Measurements from ENCODE around the gene DDRGK1. TPM values are rescaled to one million over a fixed set of nuclear protein-coding genes. Genes with fewer than 3 reads are reported as not detected.
"Not testable (repeated sequence)": the region's sequence is repeated elsewhere in the genome, so short reads cannot be mapped to it uniquely, and the experiment has no call there.

Gene DDRGK1
- total RNA-seq, 1 donor: 22.1 TPM

DNA sequence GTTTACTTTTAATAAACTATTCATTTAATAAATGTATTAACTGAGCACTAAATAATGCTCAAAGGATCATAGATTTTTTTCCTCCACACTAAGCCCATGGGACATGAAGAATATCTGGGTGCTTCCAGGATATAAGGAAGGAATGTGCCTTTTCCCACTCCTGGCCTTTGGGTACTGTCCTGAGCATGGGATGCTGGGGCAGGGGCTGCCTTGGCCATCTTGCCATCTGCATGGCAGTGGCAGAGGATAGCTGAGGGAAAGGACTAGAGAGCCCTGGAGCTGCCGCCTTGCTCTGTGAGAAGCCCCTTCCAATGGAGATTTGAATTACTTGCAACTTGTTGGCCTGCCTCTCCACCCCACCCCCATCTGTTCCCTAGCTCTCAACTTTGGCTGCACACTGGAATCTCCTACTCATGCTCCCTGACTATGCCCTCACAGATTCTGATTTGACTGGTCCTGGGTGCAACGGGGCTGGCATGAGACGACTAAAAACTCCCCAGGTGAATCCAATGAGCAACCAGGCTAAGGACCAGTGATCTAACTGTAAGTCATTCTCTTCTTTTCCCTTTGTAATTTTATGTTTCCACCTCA lies 15.6 kb downstream of the DDRGK1 start:
- Histone ChIP-seq H3K4me1 (ENCODE audit: insufficient read depth, low read length) (no peaks in the 10 kb centered on the region), H3K4me3 (ENCODE audit: low read length) (no peak overlapping the region), H3K9me3 (ENCODE audit: low read depth, low read length) (no peaks in the 10 kb centered on the region), H3K27me3 (ENCODE audit: insufficient read depth, low read length) (no peaks in the 10 kb centered on the region)

DNA sequence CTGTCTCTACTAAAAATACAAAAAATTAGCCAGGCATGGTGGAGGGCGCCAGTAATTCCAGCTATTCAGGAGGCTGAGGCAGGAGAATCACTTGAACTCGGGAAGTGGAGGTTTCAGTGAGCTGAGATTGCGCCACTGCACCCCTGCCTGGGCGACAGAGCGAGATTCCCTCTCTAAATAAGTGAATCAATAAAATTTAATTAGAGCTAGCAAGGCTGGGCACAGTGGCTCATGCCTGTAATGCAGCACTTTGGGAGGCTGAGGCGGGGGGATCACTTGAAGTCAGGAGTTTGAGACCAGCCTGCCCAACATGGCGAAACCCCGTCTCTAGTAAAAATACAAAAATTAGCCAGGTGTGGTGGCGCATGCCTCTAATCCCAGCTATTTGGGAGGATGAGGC lies 16.6 kb downstream of the DDRGK1 start:
- H3K9me3 ChIP-seq (ENCODE audit: low read depth, low read length); H3K4me1 ChIP-seq (ENCODE audit: insufficient read depth, low read length); H3K4me3 ChIP-seq (ENCODE audit: low read length); H3K27me3 ChIP-seq (ENCODE audit: insufficient read depth, low read length): not testable (repeated sequence)

- no peaks in the 10 kb centered on the region for H3K9me3 ChIP-seq (ENCODE audit: low read depth, low read length)
- no peaks in the 10 kb centered on the region for H3K27me3 ChIP-seq (ENCODE audit: insufficient read depth, low read length)
- H3K4me3 ChIP-seq (ENCODE audit: low read length): no peak overlapping the region
- H3K4me1 ChIP-seq (ENCODE audit: insufficient read depth, low read length): no peaks in the 10 kb centered on the region
Observed at GRCh38 chr20:3183896-3184612, 20.4 kb downstream of the DDRGK1 start.

DNA sequence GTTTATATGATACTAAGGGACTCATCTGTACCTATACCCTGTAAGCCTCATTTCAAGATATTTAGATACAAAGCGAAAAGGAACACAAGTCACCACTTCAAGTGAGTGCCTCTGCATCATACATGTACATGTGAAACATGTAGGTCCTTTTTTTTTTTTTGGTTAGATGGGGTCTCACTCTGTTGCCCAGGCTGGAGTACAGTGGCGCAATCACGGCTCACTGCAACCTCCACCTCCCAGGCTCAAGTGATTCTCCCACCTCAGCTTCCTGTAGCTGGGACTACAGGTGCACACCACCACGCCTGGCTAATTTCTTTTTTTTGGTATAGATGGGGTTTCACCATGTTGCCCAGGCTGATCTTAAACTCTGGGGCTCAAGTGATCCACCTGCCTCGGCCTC lies 22.1 kb downstream of the DDRGK1 start:
- H3K9me3 ChIP-seq (ENCODE audit: low read depth, low read length); H3K27me3 ChIP-seq (ENCODE audit: insufficient read depth, low read length); H3K4me1 ChIP-seq (ENCODE audit: insufficient read depth, low read length); H3K4me3 ChIP-seq (ENCODE audit: low read length): not testable (repeated sequence)

DNA sequence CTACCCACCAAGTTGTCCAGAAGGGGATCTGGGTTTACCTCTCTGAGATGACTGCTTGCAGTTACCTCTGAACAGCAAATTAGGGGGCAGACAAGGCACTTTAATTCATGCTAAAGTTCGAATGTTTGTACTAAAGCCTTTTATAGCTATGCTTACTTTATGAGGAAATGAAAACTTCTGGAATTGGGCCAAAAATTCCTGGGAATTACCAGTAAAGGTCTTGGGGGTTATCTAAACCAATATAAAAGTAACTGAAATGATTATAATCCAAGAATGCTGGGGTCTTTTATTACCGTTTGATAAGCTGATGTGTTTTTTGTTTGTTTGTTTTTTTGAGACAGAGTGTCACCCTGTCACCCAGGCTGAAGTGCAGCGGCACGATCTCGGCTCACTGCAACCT lies 23.2 kb downstream of the DDRGK1 start:
- no peaks in the 10 kb centered on the region for H3K4me1 ChIP-seq (ENCODE audit: insufficient read depth, low read length)
- no peaks in the 10 kb centered on the region for H3K9me3 ChIP-seq (ENCODE audit: low read depth, low read length)
- H3K27me3 ChIP-seq (ENCODE audit: insufficient read depth, low read length): no peaks in the 10 kb centered on the region
- no peak overlapping the region for H3K4me3 ChIP-seq (ENCODE audit: low read length)

DNA sequence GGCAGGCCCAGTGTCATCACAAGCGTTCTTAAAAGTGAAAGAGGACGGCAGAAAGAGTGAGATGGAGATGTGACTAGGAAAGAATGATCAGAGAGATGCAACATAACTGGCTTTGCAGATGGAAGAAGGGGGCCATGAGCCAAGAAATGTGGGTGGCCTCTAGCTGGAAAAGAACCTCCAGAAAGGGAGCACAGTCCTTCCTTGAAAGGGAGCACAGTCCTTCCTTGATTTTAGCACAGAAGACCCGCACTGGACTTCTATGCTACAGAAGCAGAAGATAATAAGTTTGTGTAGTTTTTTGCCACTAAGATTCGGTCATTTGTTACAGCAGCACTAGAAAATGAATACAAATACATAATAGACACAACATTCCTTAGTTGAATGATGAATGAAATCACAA lies 24.2 kb downstream of the DDRGK1 start:
- no peak overlapping the region for H3K4me3 ChIP-seq (ENCODE audit: low read length)
- H3K9me3 ChIP-seq (ENCODE audit: low read depth, low read length): no peaks in the 10 kb centered on the region
- peaks cover 4% of the 10 kb centered on the region for H3K27me3 ChIP-seq (ENCODE audit: insufficient read depth, low read length)
- no peaks in the 10 kb centered on the region for H3K4me1 ChIP-seq (ENCODE audit: insufficient read depth, low read length)

GRCh38 chr20:3177746-3178485 lies 26.6 kb downstream of the DDRGK1 start:
- no peaks in the 10 kb centered on the region for H3K9me3 ChIP-seq (ENCODE audit: low read depth, low read length)
- H3K4me3 ChIP-seq (ENCODE audit: low read length): no peak overlapping the region

DNA sequence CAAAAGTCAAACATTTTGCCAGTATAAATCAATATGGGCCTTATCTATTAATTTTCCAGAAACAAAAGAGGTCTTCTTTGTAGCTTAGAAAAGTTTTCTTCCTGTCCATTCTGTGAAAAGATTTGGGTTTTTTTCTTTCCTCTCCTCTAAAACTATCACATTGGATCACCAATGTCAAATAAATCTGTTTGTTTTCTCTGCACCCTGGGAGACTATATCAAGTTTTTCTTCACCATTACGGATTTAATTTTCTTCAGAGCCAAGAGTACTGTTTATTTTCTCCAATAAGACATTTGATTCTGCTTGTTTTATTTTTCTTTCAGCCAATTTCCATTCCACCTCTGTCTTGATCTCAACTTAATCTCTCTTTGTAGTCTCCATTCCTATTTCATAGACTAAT lies 29.2 kb downstream of the DDRGK1 start:
- H3K4me1 ChIP-seq (ENCODE audit: insufficient read depth, low read length): peaks cover 18% of the 10 kb centered on the region
- peaks cover 38% of the 10 kb centered on the region for H3K27me3 ChIP-seq (ENCODE audit: insufficient read depth, low read length)
- no peak overlapping the region for H3K4me3 ChIP-seq (ENCODE audit: low read length)
- no peaks in the 10 kb centered on the region for H3K9me3 ChIP-seq (ENCODE audit: low read depth, low read length)

More at GRCh38 chr20:3177746-3178485, 26.6 kb downstream of the DDRGK1 start:
- H3K4me1 ChIP-seq (ENCODE audit: insufficient read depth, low read length): peaks cover 13% of the 10 kb centered on the region
- H3K27me3 ChIP-seq (ENCODE audit: insufficient read depth, low read length): peaks cover 22% of the 10 kb centered on the region

DNA sequence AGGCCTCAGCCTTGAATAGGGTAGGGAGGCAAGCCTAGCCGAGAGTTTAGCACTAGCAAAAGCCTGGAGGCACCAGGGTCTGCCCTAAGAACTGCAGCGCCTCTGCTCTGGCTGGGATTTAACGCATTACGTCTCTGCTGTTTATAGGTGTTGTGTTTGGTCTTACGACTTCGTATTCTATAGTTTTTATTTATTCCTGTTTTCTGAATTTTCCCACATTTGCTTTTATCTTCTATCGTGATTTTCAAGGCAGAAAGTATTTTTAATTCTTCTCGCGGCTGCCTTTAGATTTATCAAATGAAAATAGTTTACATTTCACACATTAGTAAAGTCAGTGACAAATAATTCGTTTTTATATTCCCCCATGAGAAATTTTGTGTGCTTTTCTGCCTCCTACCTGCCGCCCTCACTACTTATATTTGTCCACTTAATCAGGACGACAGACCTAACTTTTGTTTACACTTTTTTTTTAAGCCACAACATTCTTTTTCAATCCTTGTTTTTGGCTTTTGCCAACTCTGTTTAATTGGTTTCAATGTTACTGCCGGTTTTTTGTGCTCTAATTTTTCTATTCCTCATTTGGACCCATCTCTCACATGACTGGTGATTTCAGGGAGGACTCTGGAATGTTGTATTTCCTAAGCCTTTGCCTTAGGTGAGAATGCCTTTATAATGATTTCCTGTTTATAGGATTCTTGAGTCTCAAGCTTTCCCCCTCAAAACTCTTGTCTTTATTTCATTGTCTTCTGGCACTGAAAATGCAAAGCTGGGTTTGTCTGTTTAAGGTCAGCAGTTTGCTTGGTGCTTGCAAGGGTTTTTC lies 29.8 kb downstream of the DDRGK1 start:
- Histone ChIP-seq H3K9me3 (ENCODE audit: low read depth, low read length) (no peaks in the 10 kb centered on the region), H3K4me1 (ENCODE audit: insufficient read depth, low read length) (peaks cover 18% of the 10 kb centered on the region), H3K27me3 (ENCODE audit: insufficient read depth, low read length) (peaks cover 38% of the 10 kb centered on the region), H3K4me3 (ENCODE audit: low read length) (no peak overlapping the region)

DNA sequence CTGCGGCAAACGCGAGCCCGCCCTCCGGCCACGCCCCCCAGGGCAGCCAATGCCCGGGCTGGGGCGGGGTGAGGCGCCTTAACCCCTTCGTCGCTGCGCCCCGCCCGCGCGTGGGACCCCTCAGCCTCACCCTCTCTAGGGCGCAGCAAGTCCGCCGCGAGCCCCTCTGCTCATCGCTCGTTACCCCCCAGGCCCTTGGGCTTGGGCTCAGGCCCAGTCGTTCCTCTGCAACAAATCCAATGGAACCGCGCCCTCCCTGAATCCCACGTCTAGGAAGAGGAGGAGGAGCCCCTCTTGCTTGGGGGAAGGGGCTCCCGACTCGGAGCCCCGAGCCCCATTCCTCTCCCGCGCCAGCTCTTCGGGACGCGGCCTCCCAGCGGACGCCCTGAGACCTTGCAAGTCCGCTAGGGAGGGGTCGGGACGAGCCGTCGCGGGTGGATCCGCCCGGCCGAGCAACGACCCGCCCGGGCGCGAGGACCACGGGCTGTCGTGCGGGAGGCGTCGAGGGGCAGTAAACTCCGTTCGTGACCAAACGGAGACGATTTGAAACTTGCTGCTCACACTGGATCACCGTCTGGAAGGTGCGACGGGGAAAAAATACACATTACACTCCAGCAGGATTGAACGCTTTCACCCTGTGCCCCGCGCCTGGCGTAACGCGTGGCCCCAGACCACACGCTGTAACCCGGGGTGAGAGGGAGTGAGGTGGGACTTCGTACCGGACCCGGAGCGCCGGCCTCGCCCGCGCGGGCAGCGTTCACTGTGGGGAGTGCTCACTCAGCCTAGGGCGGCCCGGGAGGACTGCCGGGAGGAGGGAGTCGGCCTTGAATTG lies 30.7 kb downstream of the DDRGK1 start:
- Histone ChIP-seq H3K27me3 (ENCODE audit: insufficient read depth, low read length) (peaks cover 43% of the 10 kb centered on the region), H3K4me3 (ENCODE audit: low read length) (peak overlapping the region; percentile 57)

DNA sequence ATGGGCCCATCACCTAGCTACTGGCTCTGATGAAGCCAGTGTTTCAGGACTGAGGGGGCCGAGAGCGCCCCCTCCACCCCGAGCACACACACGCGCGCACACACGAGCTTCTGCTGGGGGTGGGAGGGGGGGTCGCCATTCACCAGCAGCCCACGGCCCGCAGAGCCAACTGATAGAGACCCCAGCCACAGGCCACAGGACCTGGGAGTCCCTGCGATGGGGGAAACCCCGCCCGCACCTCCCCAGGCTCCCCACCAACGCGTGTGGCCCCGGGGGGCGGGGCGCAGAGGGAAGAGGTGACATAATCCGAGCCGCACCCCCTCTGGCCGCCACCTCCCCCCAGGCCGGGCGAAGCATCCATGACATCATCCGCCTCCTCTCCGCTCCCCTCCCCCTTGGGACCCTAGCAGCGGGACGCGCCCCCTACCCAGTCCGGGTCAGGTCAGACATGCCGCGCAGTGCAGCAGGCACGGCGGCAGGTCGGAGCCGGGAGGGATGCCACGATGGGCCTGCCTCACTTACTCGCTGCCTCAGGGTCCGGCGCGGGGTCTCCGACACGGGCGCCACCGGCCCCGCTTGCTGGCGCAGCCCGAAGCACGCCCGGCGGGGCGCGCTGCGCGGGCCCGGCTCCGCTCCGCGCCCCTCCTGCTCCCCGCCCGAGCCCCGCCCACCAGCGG lies 31.4 kb downstream of the DDRGK1 start, which contains the start of gene LZTS3:
TSS of gene LZTS3 (minus strand) at position 617 of the 677 bp plus-strand sequence. CDS start 6,386 bp downstream, outside the sequence.
- peak within 1 kb of the TSS; percentile 57 for H3K4me3 ChIP-seq (ENCODE audit: low read length)
- peaks cover 18% of the 10 kb centered on the region for H3K4me1 ChIP-seq (ENCODE audit: insufficient read depth, low read length)
- H3K27me3 ChIP-seq (ENCODE audit: insufficient read depth, low read length): peaks cover 49% of the 10 kb centered on the region
- no peaks in the 10 kb centered on the region for H3K9me3 ChIP-seq (ENCODE audit: low read depth, low read length)

More for the DNA sequence above, 30.7 kb downstream of the DDRGK1 start:
- Histone ChIP-seq H3K4me1 (ENCODE audit: insufficient read depth, low read length) (peaks cover 18% of the 10 kb centered on the region), H3K9me3 (ENCODE audit: low read depth, low read length) (no peaks in the 10 kb centered on the region)

DNA sequence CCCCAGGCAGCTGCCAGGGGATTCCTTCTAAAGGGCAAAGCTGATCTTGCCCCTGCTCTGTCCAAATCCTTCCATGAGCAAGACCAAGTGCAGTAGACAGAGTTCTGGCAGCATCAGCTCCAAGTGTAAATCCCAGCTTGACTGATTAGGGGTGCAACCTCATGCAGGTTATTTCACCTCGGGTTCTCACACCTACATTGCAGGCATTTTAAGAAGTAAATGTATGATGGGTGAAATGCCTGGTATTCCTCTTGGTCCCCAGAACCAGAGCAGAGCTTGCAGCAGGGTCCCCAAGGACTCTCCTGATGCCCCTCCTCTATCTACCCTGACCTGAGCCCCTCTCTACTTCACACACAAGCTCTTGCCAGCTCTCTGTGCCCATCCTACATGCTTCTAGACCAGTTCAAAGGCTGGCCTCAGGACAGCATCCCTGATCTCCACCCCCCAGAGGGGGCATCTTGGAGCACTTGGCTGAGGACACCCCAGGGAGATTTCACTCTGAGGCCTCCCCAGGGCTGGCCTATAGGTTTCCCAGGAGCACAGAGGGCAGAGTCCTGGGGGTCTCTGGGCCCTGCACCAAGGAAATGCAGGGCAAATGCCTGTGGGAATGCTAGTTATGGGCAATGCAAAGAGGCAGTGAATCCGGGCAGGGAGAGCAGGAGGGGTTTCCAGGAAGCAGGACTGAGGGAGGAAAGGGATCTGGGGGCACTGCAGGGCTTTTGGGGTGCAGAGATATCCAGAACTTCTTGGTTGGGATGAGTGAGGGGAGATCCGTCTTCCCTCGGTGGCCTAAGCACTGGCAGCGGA lies 32.2 kb downstream of the DDRGK1 start:
- H3K4me3 ChIP-seq (ENCODE audit: low read length): no peak overlapping the region
- H3K4me1 ChIP-seq (ENCODE audit: insufficient read depth, low read length): peaks cover 18% of the 10 kb centered on the region
- peaks cover 56% of the 10 kb centered on the region for H3K27me3 ChIP-seq (ENCODE audit: insufficient read depth, low read length)
- no peaks in the 10 kb centered on the region for H3K9me3 ChIP-seq (ENCODE audit: low read depth, low read length)

Data from mononuclear cell (primary cell).